Retinal pigment epithelial cell (primary cell): ENCODE results near the gene ITM2B.

Source experiments
- DNase-seq: peaks from one replicate; pipeline ENCODE4 v3.0.0-alpha.2; 2010; ENCODE audit warnings: low read depth
- H3K4me3 ChIP-seq: 2 replicates; pipeline ENCODE4 v1.5.1; 2011; ENCODE audit warnings: mild to moderate bottlenecking, low read length, control low read depth, moderate library complexity
- CTCF ChIP-seq: conservative IDR thresholded peaks from 2 replicates; pipeline ENCODE4 v1.5.1; 2011; ENCODE audit warnings: low read depth, low read length, control low read depth, inconsistent platforms

Gene ITM2B

GRCh38 chr13:48233046-48233888, at the start of gene ITM2B:
Gene ITM2B (plus strand): TSS chr13:48233206. CDS start chr13:48233361, 155 bp downstream.
- peak within 1 kb of the TSS; percentile 97 for H3K4me3 ChIP-seq
- TF ChIP-seq CTCF, result peak; percentile 37
- DNase-seq, result no peak

- no peak for TF ChIP-seq CTCF
- DNase-seq, result no peak
- H3K4me3 ChIP-seq, result no peak overlapping the region
Observed at GRCh38 chr13:48184260-48184659, 48.7 kb upstream of the ITM2B start.

GRCh38 chr13:48185018-48185417, 48.0 kb upstream of the ITM2B start:
- no peak for TF ChIP-seq CTCF
- H3K4me3 ChIP-seq, result no peak overlapping the region
- no peak for DNase-seq

GRCh38 chr13:48186722-48187121, 46.3 kb upstream of the ITM2B start:
- no peak for DNase-seq
- no peak for TF ChIP-seq CTCF
- no peak overlapping the region for H3K4me3 ChIP-seq

GRCh38 chr13:48188131-48188530, 44.9 kb upstream of the ITM2B start:
- no peak for DNase-seq
- H3K4me3 ChIP-seq, result no peak overlapping the region
- TF ChIP-seq CTCF, result no peak

- no peak overlapping the region for H3K4me3 ChIP-seq
- no peak for DNase-seq
- TF ChIP-seq CTCF, result no peak
Observed at GRCh38 chr13:48188601-48189000, 44.4 kb upstream of the ITM2B start.

- no peak for TF ChIP-seq CTCF
- no peak for DNase-seq
- H3K4me3 ChIP-seq, result no peak overlapping the region
Observed at GRCh38 chr13:48189171-48189570, 43.8 kb upstream of the ITM2B start.
